Adipocyte (in vitro differentiated cells): ENCODE results near the gene KNDC1.

Experiments used
- DNase-seq: peaks from one replicate; pipeline ENCODE4 v3.0.0-alpha.2; 2015; ENCODE audit warnings: low read depth
- H3K27me3 ChIP-seq: replicated peaks from 2 replicates; pipeline ENCODE4 v1.7.0; 2013; ENCODE audit warnings: mild to moderate bottlenecking, low read length, moderate library complexity; ENCODE audit not compliant: control insufficient read depth, insufficient read depth
- H3K36me3 ChIP-seq: 2 replicates; pipeline ENCODE4 v1.7.0; 2013; ENCODE audit warnings: low read length, mild to moderate bottlenecking, moderate library complexity; ENCODE audit not compliant: control insufficient read depth, insufficient read depth, severe bottlenecking
- H3K4me1 ChIP-seq: 2 replicates; pipeline ENCODE4 v1.7.0; 2013; ENCODE audit warnings: mild to moderate bottlenecking, low read length, moderate library complexity; ENCODE audit not compliant: control insufficient read depth, insufficient read depth
- H3K4me3 ChIP-seq: 2 replicates; pipeline ENCODE4 v1.7.0; 2013; ENCODE audit warnings: mild to moderate bottlenecking, low read length, moderate library complexity
- H3K9ac ChIP-seq: 2 replicates; pipeline ENCODE4 v1.7.0; 2013; ENCODE audit warnings: mild to moderate bottlenecking, low read length, moderate library complexity
- H3K9me3 ChIP-seq: 2 replicates; pipeline ENCODE4 v1.7.0; 2013; ENCODE audit warnings: mild to moderate bottlenecking, low read length, moderate library complexity; ENCODE audit not compliant: control insufficient read depth

The KNDC1 gene

GRCh38 chr10:133270204-133270603 lies 110.2 kb downstream of the KNDC1 start:
- no peak overlapping the region for H3K9ac ChIP-seq
- no peaks in the 10 kb centered on the region for H3K9me3 ChIP-seq
- no peak overlapping the region for H3K4me3 ChIP-seq
- no peaks in the 10 kb centered on the region for H3K36me3 ChIP-seq
- no peaks in the 10 kb centered on the region for H3K27me3 ChIP-seq
- peaks cover 12% of the 10 kb centered on the region for H3K4me1 ChIP-seq
- no peak for DNase-seq

GRCh38 chr10:133270773-133271297 lies 110.8 kb downstream of the KNDC1 start:
- no peak for DNase-seq
- Histone ChIP-seq H3K9me3 (no peaks in the 10 kb centered on the region), H3K36me3 (no peaks in the 10 kb centered on the region), H3K9ac (no peak overlapping the region), H3K27me3 (peaks cover 2% of the 10 kb centered on the region), H3K4me1 (peaks cover 6% of the 10 kb centered on the region), H3K4me3 (no peak overlapping the region)

GRCh38 chr10:133271521-133272300 lies 111.7 kb downstream of the KNDC1 start:
- peaks cover 8% of the 10 kb centered on the region for H3K27me3 ChIP-seq
- no peak overlapping the region for H3K9ac ChIP-seq
- no peaks in the 10 kb centered on the region for H3K4me1 ChIP-seq
- H3K4me3 ChIP-seq = no peak overlapping the region
- H3K36me3 ChIP-seq = no peaks in the 10 kb centered on the region
- DNase-seq = no peak
- no peaks in the 10 kb centered on the region for H3K9me3 ChIP-seq

- Histone ChIP-seq H3K36me3 (no peaks in the 10 kb centered on the region), H3K27me3 (peaks cover 8% of the 10 kb centered on the region), H3K9me3 (no peaks in the 10 kb centered on the region), H3K4me1 (no peaks in the 10 kb centered on the region), H3K9ac (no peak overlapping the region), H3K4me3 (no peak overlapping the region)
- no peak for DNase-seq
These were observed 112.4 kb downstream of the KNDC1 start for GRCh38 chr10:133272301-133272963.

- Histone ChIP-seq H3K9me3 (no peaks in the 10 kb centered on the region), H3K4me1 (no peaks in the 10 kb centered on the region), H3K4me3 (no peak overlapping the region), H3K27me3 (peaks cover 8% of the 10 kb centered on the region), H3K9ac (no peak overlapping the region), H3K36me3 (no peaks in the 10 kb centered on the region)
- no peak for DNase-seq
These were observed 113.0 kb downstream of the KNDC1 start for GRCh38 chr10:133272964-133273420.

- H3K4me1 ChIP-seq = no peaks in the 10 kb centered on the region
- no peak overlapping the region for H3K4me3 ChIP-seq
- no peak overlapping the region for H3K9ac ChIP-seq
- H3K9me3 ChIP-seq = no peaks in the 10 kb centered on the region
- peaks cover 8% of the 10 kb centered on the region for H3K27me3 ChIP-seq
- DNase-seq = no peak
- H3K36me3 ChIP-seq = no peaks in the 10 kb centered on the region
These were observed 113.6 kb downstream of the KNDC1 start for GRCh38 chr10:133273534-133274143.

GRCh38 chr10:133274751-133275683 lies 115.0 kb downstream of the KNDC1 start:
- no peak for DNase-seq
- H3K4me1 ChIP-seq = no peaks in the 10 kb centered on the region

GRCh38 chr10:133275684-133276092 lies 115.7 kb downstream of the KNDC1 start:
- no peaks in the 10 kb centered on the region for H3K4me1 ChIP-seq
- H3K36me3 ChIP-seq = peaks cover 12% of the 10 kb centered on the region
- no peaks in the 10 kb centered on the region for H3K9me3 ChIP-seq
- H3K27me3 ChIP-seq = peaks cover 8% of the 10 kb centered on the region
- no peak overlapping the region for H3K4me3 ChIP-seq
- DNase-seq = no peak
- H3K9ac ChIP-seq = no peak overlapping the region

More at GRCh38 chr10:133274751-133275683, 115.0 kb downstream of the KNDC1 start:
- H3K4me3 ChIP-seq = no peak overlapping the region
- peaks cover 8% of the 10 kb centered on the region for H3K27me3 ChIP-seq
- no peaks in the 10 kb centered on the region for H3K9me3 ChIP-seq
- H3K36me3 ChIP-seq = peaks cover 5% of the 10 kb centered on the region
- no peak overlapping the region for H3K9ac ChIP-seq
